ENCODE data around the gene USHBP1. TPM values are rescaled to one million over a fixed set of nuclear protein-coding genes. Genes with fewer than 3 reads are reported as not detected.
A peak's percentile ranks its signal among the peaks of the same experiment; 100 is the strongest.

USHBP1 gene
- total RNA-seq, 1 donor from 2014 or later = 0.23 TPM

- no peak for DNase-seq (ENCODE audit: low read depth, low spot score)
- Mint-ChIP-seq H3K4me3 (no peak overlapping the region), H3K27me3 (ENCODE audit: low read depth) (no peaks in the 10 kb centered on the region), H3K9me3 (no peaks in the 10 kb centered on the region), H3K4me1 (no peaks in the 10 kb centered on the region), H3K27ac (ENCODE audit: unreplicated experiment) (no peak overlapping the region), H3K36me3 (ENCODE audit: low read depth) (peaks cover 25% of the 10 kb centered on the region)
- TF ChIP-seq CTCF (conservative IDR thresholded peaks at IDR 0.05) = no peak
These were observed 57.6 kb downstream of the USHBP1 start for GRCh38 chr19:17206736-17207581.

- Mint-ChIP-seq H3K9me3 (no peaks in the 10 kb centered on the region), H3K4me1 (no peaks in the 10 kb centered on the region), H3K27ac (ENCODE audit: unreplicated experiment) (no peak overlapping the region), H3K4me3 (peak overlapping the region; percentile 38), H3K27me3 (ENCODE audit: low read depth) (no peaks in the 10 kb centered on the region), H3K36me3 (ENCODE audit: low read depth) (peaks cover 33% of the 10 kb centered on the region)
- peak; percentile 34 for DNase-seq (ENCODE audit: low read depth, low spot score)
- TF ChIP-seq CTCF (conservative IDR thresholded peaks at IDR 0.05) = peak; percentile 66
These were observed 59.1 kb downstream of the USHBP1 start for GRCh38 chr19:17205237-17206140.

- Mint-ChIP-seq H3K4me3 (peak overlapping the region; percentile 31), H3K36me3 (ENCODE audit: low read depth) (peaks cover 33% of the 10 kb centered on the region), H3K9me3 (no peaks in the 10 kb centered on the region), H3K27ac (ENCODE audit: unreplicated experiment) (no peak overlapping the region), H3K27me3 (ENCODE audit: low read depth) (no peaks in the 10 kb centered on the region), H3K4me1 (no peaks in the 10 kb centered on the region)
- no peak for TF ChIP-seq CTCF (conservative IDR thresholded peaks at IDR 0.05)
- no peak for DNase-seq (ENCODE audit: low read depth, low spot score)
These were observed 61.8 kb downstream of the USHBP1 start for GRCh38 chr19:17202713-17203112.

GRCh38 chr19:17202249-17202648 lies 62.3 kb downstream of the USHBP1 start:
- no peaks in the 10 kb centered on the region for H3K4me1 Mint-ChIP-seq
- H3K27me3 Mint-ChIP-seq (ENCODE audit: low read depth) = no peaks in the 10 kb centered on the region
- H3K27ac Mint-ChIP-seq (ENCODE audit: unreplicated experiment) = no peak overlapping the region
- peaks cover 36% of the 10 kb centered on the region for H3K36me3 Mint-ChIP-seq (ENCODE audit: low read depth)
- H3K9me3 Mint-ChIP-seq = no peaks in the 10 kb centered on the region
- DNase-seq (ENCODE audit: low read depth, low spot score) = no peak
- TF ChIP-seq CTCF (conservative IDR thresholded peaks at IDR 0.05) = no peak
- H3K4me3 Mint-ChIP-seq = no peak overlapping the region

GRCh38 chr19:17200408-17201079 lies 64.0 kb downstream of the USHBP1 start:
- H3K27me3 Mint-ChIP-seq (ENCODE audit: low read depth) = no peaks in the 10 kb centered on the region
- peaks cover 42% of the 10 kb centered on the region for H3K36me3 Mint-ChIP-seq (ENCODE audit: low read depth)
- no peak for TF ChIP-seq CTCF (conservative IDR thresholded peaks at IDR 0.05)
- no peak overlapping the region for H3K27ac Mint-ChIP-seq (ENCODE audit: unreplicated experiment)
- no peaks in the 10 kb centered on the region for H3K4me1 Mint-ChIP-seq
- H3K4me3 Mint-ChIP-seq = no peak overlapping the region
- peaks cover 3% of the 10 kb centered on the region for H3K9me3 Mint-ChIP-seq
- no peak for DNase-seq (ENCODE audit: low read depth, low spot score)

Measured in neural crest cell (in vitro differentiated cells).